Measurements from ENCODE around the gene PHPT1.
"Not testable (repeated sequence)": the region's sequence is repeated elsewhere in the genome, so short reads cannot be mapped to it uniquely, and the experiment has no call there.

Gene PHPT1

GRCh38 chr9:136835932-136836904 lies 13.0 kb upstream of the PHPT1 start:
- no peak for DNase-seq (ENCODE audit: extremely low read depth in 1 of 2, low read depth in 1 of 2)

DNA sequence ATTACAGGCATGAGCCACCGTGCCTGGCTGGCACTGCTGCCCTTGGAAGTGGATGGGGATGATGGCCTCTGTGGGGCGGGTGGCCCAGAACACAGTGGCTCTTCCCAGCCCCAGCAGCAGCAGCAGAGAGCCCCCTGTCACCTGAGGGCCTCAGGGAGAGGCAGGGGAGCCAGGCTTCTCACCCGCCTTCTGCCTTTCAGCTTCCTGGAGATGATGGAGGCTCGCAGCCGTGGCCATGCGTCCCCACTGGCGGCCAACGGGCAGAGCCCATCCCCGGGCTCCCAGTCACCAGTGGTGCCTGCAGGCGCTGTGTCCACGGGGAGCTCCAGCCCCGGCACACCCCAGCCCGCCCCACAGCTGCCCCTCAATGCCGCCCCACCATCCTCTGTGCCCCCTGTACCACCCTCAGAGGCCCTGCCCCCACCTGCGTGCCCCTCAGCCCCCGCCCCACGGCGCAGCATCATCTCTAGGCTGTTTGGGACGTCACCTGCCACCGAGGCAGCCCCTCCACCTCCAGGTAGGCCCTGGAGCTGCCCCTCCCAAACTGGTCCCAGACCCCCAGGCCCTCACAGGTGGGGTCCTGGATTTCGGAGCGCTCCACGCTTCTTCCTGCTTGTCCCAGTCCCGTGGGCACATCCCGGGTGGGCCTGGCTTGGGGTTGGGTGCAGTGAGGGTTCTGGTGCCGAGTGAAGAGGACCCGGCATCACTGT lies 11.9 kb upstream of the PHPT1 start:
- no peak for DNase-seq (ENCODE audit: extremely low read depth in 1 of 2, low read depth in 1 of 2)

- not testable (repeated sequence) for DNase-seq (ENCODE audit: extremely low read depth in 1 of 2, low read depth in 1 of 2)
Observed at GRCh38 chr9:136837856-136838277, 11.3 kb upstream of the PHPT1 start.

DNA sequence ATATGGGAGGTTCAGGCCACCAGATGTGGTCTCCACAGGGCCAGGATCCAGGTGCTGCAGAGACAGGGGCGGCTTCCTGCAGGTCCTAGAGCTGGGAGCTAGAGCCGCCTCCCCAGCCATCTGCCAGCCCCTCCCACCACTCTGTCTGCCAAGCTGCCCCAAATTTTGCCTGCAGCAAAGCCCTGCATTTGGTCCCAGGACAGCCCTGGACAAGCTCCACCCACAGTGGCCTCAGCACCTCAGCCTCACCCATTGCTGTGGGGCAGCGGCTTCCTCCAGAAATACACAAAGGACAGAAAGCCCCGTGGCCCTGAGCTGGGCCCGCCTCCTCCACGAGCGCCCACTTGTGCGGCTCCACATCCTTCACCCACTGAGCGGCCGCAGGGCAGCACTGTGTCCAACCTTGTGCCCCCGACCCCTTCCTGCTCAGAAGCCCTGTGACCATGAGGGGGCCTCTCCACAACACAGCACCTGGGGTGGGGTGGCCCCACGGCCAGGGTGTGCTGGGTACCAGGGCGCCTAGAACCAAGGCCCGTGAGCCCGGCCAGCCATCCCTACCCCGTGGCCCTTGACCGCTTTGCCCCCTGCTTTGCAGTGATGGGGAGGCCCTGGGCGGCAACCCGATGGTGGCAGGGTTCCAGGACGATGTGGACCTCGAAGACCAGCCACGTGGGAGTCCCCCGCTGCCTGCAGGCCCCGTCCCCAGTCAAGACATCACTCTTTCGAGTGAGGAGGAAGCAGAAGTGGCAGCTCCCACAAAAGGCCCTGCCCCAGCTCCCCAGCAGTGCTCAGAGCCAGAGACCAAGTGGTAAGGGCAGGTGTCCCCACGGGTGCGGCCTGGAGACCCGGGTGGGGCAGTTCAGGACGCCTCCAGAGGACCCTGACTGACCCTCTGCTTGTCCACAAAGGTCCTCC lies 10.6 kb upstream of the PHPT1 start:
- no peak for DNase-seq (ENCODE audit: extremely low read depth in 1 of 2, low read depth in 1 of 2)

DNA sequence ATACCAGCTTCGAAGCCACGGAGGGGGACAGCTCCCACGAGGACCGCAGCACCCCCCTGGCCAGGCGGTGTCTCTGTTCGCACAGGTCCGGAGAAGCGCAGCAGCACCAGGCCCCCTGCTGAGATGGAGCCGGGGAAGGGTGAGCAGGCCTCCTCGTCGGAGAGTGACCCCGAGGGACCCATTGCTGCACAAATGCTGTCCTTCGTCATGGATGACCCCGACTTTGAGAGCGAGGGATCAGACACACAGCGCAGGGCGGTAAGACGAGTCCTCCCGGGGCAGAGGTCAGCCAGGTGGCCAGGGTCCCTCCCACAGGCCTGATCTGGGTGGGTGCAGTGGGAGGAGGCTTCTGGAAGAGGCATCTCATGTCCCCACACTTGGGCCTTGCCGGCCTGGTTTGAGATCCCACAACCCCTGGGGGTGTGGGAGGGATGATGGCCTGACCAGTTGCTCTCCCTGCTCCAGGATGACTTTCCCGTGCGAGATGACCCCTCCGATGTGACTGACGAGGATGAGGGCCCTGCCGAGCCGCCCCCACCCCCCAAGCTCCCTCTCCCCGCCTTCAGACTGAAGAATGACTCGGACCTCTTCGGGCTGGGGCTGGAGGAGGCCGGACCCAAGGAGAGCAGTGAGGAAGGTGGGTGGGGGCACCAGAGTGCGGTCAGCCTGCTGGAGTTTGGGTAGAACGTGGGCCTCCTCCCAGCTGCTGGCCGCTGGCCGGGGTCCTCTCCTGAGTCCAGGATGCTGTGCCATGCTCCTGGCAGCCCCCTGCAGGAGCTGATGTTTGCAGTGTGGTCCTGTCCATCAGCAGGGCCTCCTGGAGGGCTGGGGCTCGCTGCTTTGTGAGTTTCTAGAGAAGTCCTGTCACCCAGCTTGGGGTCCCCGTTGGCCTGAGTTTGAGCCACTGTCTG lies 9.7 kb upstream of the PHPT1 start:
- no peak for DNase-seq (ENCODE audit: extremely low read depth in 1 of 2, low read depth in 1 of 2)

GRCh38 chr9:136840140-136840876 lies 8.9 kb upstream of the PHPT1 start:
- no peak for DNase-seq (ENCODE audit: extremely low read depth in 1 of 2, low read depth in 1 of 2)

- DNase-seq (ENCODE audit: extremely low read depth in 1 of 2, low read depth in 1 of 2): no peak
Observed at GRCh38 chr9:136840877-136841645, 8.1 kb upstream of the PHPT1 start.

GRCh38 chr9:136841646-136842379 lies 7.4 kb upstream of the PHPT1 start:
- not testable (repeated sequence) for DNase-seq (ENCODE audit: extremely low read depth in 1 of 2, low read depth in 1 of 2)

DNA sequence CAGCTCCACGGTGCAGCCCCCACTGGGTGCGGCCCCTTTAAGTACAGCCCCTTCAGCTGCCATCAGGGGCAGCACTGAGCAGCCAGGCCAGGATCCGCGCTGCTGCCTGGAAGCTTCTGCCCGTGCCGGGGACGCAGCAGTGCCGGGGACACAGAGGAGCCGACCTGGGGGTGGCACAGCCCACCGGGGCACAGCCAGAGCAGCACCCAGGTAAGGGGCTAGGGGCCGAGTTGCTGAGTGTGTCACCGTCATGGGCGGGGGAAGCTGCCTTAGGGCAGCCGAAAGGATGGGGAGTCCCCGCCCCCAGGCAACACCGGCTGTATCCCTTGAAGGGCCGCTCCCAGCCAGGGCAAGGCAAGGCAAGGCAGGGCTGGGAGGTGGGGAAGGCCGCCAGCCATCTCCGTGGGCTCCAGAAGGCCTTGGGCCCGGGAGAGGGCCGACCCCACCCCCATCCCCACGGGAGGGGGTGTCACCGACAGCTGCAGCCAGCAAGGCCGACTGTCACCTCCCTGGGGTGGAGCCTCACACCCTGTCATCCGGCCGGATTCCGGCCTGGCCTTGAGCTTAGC lies 6.7 kb upstream of the PHPT1 start, which contains the start of gene AJM1:
TSS of gene AJM1 (plus strand) at position 99 of the 569 bp plus-strand sequence. CDS start 1,937 bp downstream, outside the sequence.
- peak; percentile 40 to 66 for DNase-seq (ENCODE audit: extremely low read depth in 1 of 2, low read depth in 1 of 2)

DNA sequence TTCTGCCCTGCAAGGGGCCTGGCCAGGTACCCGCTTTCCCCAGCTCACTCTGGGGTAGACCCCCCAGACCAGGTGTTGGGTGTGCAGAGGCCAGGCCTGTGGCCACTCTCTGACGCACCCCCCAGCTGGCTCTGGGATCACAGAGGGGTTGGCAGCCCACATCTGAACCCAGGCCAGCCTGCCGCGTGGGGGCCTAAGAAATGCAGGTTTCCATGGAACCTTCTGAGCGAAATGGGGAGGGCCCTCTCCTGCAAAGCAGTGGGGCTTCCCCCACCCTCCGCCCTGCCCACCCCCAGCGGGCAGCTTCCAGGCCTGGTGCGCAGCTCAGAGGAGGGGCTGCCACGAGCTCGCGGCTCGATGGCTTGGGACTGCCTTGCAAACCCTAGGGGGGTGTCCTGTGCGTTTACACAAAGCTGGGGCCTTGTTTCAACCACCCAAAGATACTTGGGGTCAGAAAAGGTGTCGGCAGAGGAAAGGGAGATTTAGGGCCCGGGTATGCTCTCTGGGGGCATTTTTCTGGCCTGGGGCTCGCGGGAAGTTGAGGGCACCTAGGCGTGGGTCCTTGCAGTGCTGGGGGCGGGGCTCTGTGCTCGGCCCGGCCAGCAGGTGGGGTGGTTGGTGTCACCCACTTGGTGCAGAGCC lies 5.9 kb upstream of the PHPT1 start:
- not testable (repeated sequence) for DNase-seq (ENCODE audit: extremely low read depth in 1 of 2, low read depth in 1 of 2)

- peak in 1 of 2 donors; percentile 46 for DNase-seq (ENCODE audit: extremely low read depth in 1 of 2, low read depth in 1 of 2)
Observed at GRCh38 chr9:136843801-136844740, 5.1 kb upstream of the PHPT1 start.

- DNase-seq (ENCODE audit: extremely low read depth in 1 of 2, low read depth in 1 of 2): no peak
Observed at GRCh38 chr9:136844761-136845464, 4.3 kb upstream of the PHPT1 start.

DNA sequence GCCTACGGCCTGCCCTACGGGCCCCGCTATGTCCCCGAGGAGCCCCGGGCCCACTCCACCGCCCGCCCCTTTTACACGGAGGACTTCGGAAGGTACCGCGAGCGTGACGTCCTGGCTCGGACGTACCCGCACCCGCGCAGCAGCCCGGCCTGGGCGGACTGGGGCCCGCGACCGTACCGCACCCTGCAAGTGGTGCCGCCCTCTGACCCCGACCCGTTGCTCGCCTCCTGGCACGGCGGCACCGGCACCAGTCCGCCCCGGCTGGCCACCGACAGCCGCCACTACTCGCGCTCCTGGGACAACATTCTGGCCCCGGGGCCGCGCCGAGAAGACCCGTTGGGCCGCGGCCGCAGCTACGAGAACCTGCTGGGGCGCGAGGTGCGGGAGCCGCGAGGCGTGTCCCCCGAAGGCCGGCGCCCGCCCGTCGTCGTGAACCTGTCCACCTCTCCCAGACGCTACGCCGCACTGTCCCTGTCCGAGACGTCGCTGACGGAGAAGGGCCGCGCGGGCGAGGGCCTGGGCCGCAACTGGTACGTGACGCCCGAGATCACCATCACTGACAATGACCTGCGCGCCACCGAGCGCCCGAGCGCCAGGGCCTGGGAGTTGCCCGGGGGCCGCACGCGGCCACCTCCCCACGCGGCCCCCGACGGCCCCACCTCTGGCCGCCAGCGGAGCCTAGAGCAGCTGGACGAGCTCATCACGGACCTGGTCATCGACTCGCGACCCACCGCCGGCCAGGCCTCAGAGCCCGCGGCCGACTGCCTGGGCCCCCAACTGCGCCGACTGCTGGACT lies 3.5 kb upstream of the PHPT1 start:
- no peak for DNase-seq (ENCODE audit: extremely low read depth in 1 of 2, low read depth in 1 of 2)

Measured in activated CD8-positive, alpha-beta memory T cell treated with anti-CD3 and anti-CD28 coated beads for 1 hour (primary cell).